Astrocyte (in vitro differentiated cells and primary cell): ENCODE data around the gene XRN2. TPM values are rescaled to one million over a fixed set of nuclear protein-coding genes. Genes with fewer than 3 reads are reported as not detected.

ENCODE experiments used
- DNase-seq: peaks from one replicate; pipeline ENCODE4 v3.0.0-alpha.2; 2010; ENCODE audit warnings: low read depth
- FAIRE-seq: peaks from 2 replicates; lab custom pipeline; 2011; peaks lifted over from hg19 to GRCh38; lab: Jason Lieb, UNC
- H2AFZ ChIP-seq: 2 replicates; pipeline ENCODE4 v1.6.0; 2012; ENCODE audit warnings: low read depth, low read length, inconsistent platforms
- H3K27ac ChIP-seq: 2 replicates; pipeline ENCODE4 v1.5.1; 2011; ENCODE audit warnings: low read depth, low read length, inconsistent platforms
- H3K27me3 ChIP-seq: 2 replicates; pipeline ENCODE4 v1.6.0; 2011; ENCODE audit warnings: low read length, inconsistent platforms; ENCODE audit not compliant: insufficient read depth
- H3K36me3 ChIP-seq: 2 replicates; pipeline ENCODE4 v1.5.1; 2011; ENCODE audit warnings: low read length, inconsistent platforms; ENCODE audit not compliant: insufficient read depth
- H3K4me1 ChIP-seq: 2 replicates; pipeline ENCODE4 v1.5.1; 2011; ENCODE audit warnings: low read length, inconsistent platforms; ENCODE audit not compliant: insufficient read depth
- H3K4me2 ChIP-seq: 2 replicates; pipeline ENCODE4 v1.6.0; 2012; ENCODE audit warnings: low read length, inconsistent platforms
- H3K4me3 ChIP-seq: 2 replicates; pipeline ENCODE4 v1.5.1; 2011; ENCODE audit warnings: low read depth, mild to moderate bottlenecking, low read length, inconsistent platforms; ENCODE audit not compliant: insufficient read depth
- H3K79me2 ChIP-seq: 2 replicates; pipeline ENCODE4 v1.6.0; 2012; ENCODE audit warnings: mild to moderate bottlenecking, low read length, inconsistent platforms; ENCODE audit not compliant: insufficient read depth
- H3K9ac ChIP-seq: 2 replicates; pipeline ENCODE4 v1.6.0; 2012; ENCODE audit warnings: mild to moderate bottlenecking, low read length, inconsistent platforms
- H3K9me3 ChIP-seq: 2 replicates; pipeline ENCODE4 v1.5.1; 2012; ENCODE audit warnings: low read depth, mild to moderate bottlenecking, low read length, inconsistent platforms; ENCODE audit not compliant: insufficient read depth
- H4K20me1 ChIP-seq: 2 replicates; pipeline ENCODE4 v1.6.0; 2012; ENCODE audit warnings: low read length, inconsistent platforms; ENCODE audit not compliant: insufficient read depth
- H3K27ac Mint-ChIP-seq: one replicate; pipeline ENCODE4 v1.8.0; 2021; ENCODE audit warnings: mild to moderate bottlenecking, mixed read lengths; ENCODE audit not compliant: unreplicated experiment
- H3K27me3 Mint-ChIP-seq: one replicate; pipeline ENCODE4 v1.8.0; 2021; ENCODE audit warnings: low read depth, mixed read lengths; ENCODE audit not compliant: unreplicated experiment
- H3K36me3 Mint-ChIP-seq: one replicate; pipeline ENCODE4 v1.8.0; 2021; ENCODE audit warnings: low read depth, mixed read lengths; ENCODE audit not compliant: unreplicated experiment
- H3K4me1 Mint-ChIP-seq: one replicate; pipeline ENCODE4 v1.8.0; 2021; ENCODE audit warnings: low read depth, mixed read lengths; ENCODE audit not compliant: unreplicated experiment
- H3K4me3 Mint-ChIP-seq: one replicate; pipeline ENCODE4 v1.8.0; 2021; ENCODE audit warnings: mild to moderate bottlenecking, moderate library complexity, mixed read lengths; ENCODE audit not compliant: unreplicated experiment
- H3K9me3 Mint-ChIP-seq: one replicate; pipeline ENCODE4 v1.8.0; 2021; ENCODE audit warnings: mild to moderate bottlenecking, mixed read lengths; ENCODE audit not compliant: unreplicated experiment
- EZH2 ChIP-seq: IDR thresholded peaks from 2 replicates; pipeline ENCODE4 v1.6.1; 2012; ENCODE audit warnings: mild to moderate bottlenecking, low read length, inconsistent platforms; ENCODE audit not compliant: insufficient read depth
- total RNA-seq: library from RNA; stranded (reverse); gene quantifications from 2 replicates; pipeline ENCODE4 v1.2.1, GENCODE V29; 2021
- TF ChIP-seq, protein P1 (sequence below): IDR thresholded peaks from 2 replicates; pipeline ENCODE4 v1.5.1; 2011; ENCODE audit warnings: low read depth, mild to moderate bottlenecking, inconsistent platforms, low read length, moderate library complexity; ENCODE audit not compliant: insufficient read depth

Gene XRN2
- total RNA-seq, 1 donor from 2014 or later, result 74.5 TPM

DNA sequence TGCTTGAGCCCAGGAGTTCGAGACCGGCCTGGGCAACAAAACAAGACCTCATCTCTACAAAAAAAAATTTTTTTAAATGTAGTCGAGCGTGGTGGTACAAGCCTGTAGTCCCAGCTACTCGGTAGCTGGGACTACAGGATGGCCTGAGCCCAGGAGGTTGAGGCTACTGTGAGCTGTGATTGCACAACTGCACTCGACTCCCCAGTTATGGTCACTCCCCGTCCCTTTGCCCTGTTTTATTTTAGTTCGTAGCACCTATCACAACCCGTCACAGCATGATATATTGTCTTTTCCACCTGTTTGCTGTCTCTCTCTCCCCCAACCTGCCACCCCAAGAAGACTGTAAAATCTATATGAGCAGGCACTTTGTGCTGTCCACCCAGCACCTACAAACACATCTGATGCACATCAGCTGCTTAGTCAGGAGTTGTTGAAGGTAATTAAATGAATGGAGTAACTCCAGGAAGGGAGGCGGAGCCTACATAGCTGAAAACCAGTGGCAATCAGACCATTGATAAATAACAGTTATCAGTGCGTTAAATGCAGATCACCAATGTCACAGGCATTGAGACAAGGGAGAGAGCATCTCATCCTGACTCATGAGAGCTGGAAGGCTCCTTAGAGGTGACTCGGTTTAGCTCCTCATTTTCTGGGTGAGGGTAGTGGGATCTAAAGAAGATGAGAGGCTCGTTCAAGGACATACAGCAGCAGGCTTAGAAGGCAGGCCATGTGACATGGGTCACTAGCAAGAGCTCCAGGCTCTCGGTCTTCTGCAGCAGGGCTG, 14.4 kb upstream of the XRN2 start:
- H3K9me3 ChIP-seq, result no peaks in the 10 kb centered on the region
- H3K9ac ChIP-seq, result no peak overlapping the region
- TF ChIP-seq, protein P1, sequence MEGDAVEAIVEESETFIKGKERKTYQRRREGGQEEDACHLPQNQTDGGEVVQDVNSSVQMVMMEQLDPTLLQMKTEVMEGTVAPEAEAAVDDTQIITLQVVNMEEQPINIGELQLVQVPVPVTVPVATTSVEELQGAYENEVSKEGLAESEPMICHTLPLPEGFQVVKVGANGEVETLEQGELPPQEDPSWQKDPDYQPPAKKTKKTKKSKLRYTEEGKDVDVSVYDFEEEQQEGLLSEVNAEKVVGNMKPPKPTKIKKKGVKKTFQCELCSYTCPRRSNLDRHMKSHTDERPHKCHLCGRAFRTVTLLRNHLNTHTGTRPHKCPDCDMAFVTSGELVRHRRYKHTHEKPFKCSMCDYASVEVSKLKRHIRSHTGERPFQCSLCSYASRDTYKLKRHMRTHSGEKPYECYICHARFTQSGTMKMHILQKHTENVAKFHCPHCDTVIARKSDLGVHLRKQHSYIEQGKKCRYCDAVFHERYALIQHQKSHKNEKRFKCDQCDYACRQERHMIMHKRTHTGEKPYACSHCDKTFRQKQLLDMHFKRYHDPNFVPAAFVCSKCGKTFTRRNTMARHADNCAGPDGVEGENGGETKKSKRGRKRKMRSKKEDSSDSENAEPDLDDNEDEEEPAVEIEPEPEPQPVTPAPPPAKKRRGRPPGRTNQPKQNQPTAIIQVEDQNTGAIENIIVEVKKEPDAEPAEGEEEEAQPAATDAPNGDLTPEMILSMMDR, result no peak
- TF ChIP-seq EZH2, result no peak
- no peak overlapping the region for H3K4me2 ChIP-seq
- H2AFZ ChIP-seq, result no peak overlapping the region
- H3K4me1 ChIP-seq, result no peaks in the 10 kb centered on the region
- no peak overlapping the region for H3K4me3 ChIP-seq
- H3K4me1 Mint-ChIP-seq, result peaks cover 1% of the 10 kb centered on the region
- H3K27ac ChIP-seq, result no peak overlapping the region
- no peaks in the 10 kb centered on the region for H4K20me1 ChIP-seq
- peaks cover 10% of the 10 kb centered on the region for H3K9me3 Mint-ChIP-seq
- FAIRE-seq (no peak), DNase-seq (no peak)
- no peaks in the 10 kb centered on the region for H3K79me2 ChIP-seq
- no peaks in the 10 kb centered on the region for H3K36me3 ChIP-seq
- H3K36me3 Mint-ChIP-seq, result peaks cover 8% of the 10 kb centered on the region
- peaks cover 9% of the 10 kb centered on the region for H3K27me3 Mint-ChIP-seq
- H3K27me3 ChIP-seq, result no peaks in the 10 kb centered on the region
- no peak overlapping the region for H3K4me3 Mint-ChIP-seq
- H3K27ac Mint-ChIP-seq, result no peak overlapping the region

DNA sequence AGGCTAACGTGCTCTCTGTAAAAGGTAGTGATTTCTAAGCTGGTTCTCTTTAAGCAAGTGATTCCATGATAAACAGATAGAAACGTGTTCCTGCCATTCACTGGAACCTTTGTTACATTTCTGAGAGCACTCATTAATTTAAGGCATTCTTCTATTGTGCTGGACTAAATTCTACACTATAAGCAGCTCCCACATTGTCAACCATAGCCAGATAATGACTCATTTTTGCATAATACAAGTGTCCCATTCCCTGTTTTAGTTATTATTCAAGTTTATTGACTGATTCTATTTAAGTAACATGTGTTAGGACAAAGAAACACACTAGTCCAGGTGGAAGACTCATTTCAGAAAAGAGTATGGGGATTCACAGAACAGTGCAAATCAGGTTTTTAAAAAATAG, 13.5 kb upstream of the XRN2 start:
- TF ChIP-seq, protein P1, result no peak
- TF ChIP-seq EZH2, result no peak
- Mint-ChIP-seq H3K4me1 (peaks cover 1% of the 10 kb centered on the region), H3K9me3 (peaks cover 10% of the 10 kb centered on the region), H3K4me3 (no peak overlapping the region), H3K27ac (no peak overlapping the region), H3K36me3 (peaks cover 8% of the 10 kb centered on the region), H3K27me3 (peaks cover 9% of the 10 kb centered on the region)
- no peak overlapping the region for H3K9ac ChIP-seq
- no peaks in the 10 kb centered on the region for H3K27me3 ChIP-seq
- no peak overlapping the region for H3K27ac ChIP-seq
- DNase-seq (no peak), FAIRE-seq (no peak)
- no peaks in the 10 kb centered on the region for H3K9me3 ChIP-seq
- no peaks in the 10 kb centered on the region for H3K4me1 ChIP-seq
- no peak overlapping the region for H3K4me2 ChIP-seq
- H3K4me3 ChIP-seq, result no peak overlapping the region
- no peaks in the 10 kb centered on the region for H4K20me1 ChIP-seq
- H3K36me3 ChIP-seq, result no peaks in the 10 kb centered on the region
- no peak overlapping the region for H2AFZ ChIP-seq
- no peaks in the 10 kb centered on the region for H3K79me2 ChIP-seq

DNA sequence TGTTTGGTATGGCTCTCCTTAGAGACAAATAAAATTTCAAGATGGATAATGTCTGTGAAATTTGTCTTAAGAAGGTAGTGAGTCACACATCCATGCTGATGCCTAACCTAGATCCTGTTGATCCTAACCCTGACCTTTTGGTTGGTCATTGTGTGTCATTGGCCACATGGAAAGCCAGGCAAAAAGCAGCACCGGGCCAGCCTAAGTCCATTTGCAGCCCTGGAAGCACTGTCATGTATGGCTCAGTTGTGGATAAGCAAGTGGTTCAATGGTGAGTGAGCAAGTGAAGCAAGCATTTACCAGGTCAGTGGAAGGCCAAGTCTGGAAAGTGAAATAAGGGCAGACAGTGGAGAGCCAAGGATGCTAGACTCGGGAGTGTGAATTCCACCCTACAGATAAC, 12.1 kb upstream of the XRN2 start:
- H3K4me3 ChIP-seq, result no peak overlapping the region
- no peaks in the 10 kb centered on the region for H3K79me2 ChIP-seq
- H3K4me3 Mint-ChIP-seq, result no peak overlapping the region
- peaks cover 2% of the 10 kb centered on the region for H3K36me3 Mint-ChIP-seq
- H3K36me3 ChIP-seq, result no peaks in the 10 kb centered on the region
- no peak overlapping the region for H3K27ac ChIP-seq
- H3K4me1 ChIP-seq, result no peaks in the 10 kb centered on the region
- H3K27me3 ChIP-seq, result no peaks in the 10 kb centered on the region
- no peaks in the 10 kb centered on the region for H4K20me1 ChIP-seq
- FAIRE-seq (no peak), DNase-seq (peak; percentile 12)
- no peak for TF ChIP-seq EZH2
- TF ChIP-seq, protein P1, result no peak
- H3K9me3 ChIP-seq, result no peaks in the 10 kb centered on the region
- peaks cover 5% of the 10 kb centered on the region for H3K9me3 Mint-ChIP-seq
- H3K27me3 Mint-ChIP-seq, result peaks cover 11% of the 10 kb centered on the region
- H3K4me2 ChIP-seq, result no peak overlapping the region
- H3K27ac Mint-ChIP-seq, result no peak overlapping the region
- H2AFZ ChIP-seq, result no peak overlapping the region
- no peak overlapping the region for H3K9ac ChIP-seq
- peaks cover 1% of the 10 kb centered on the region for H3K4me1 Mint-ChIP-seq
